Measurements from ENCODE around the gene BATF2. TPM values are rescaled to one million over a fixed set of nuclear protein-coding genes. Genes with fewer than 3 reads are reported as not detected.
A peak's percentile ranks its signal among the peaks of the same experiment; 100 is the strongest.

BATF2 gene
- total RNA-seq, 4 donors from 2014 or later = 0.38 to 0.76 TPM; not detected in 2

GRCh38 chr11:65040847-65041622 is 44.3 kb upstream of the BATF2 start, which contains the start of gene SAC3D1:
TSS of gene SAC3D1 (plus strand) at chr11:65041210. CDS start at chr11:65041293, 83 bp downstream.
- peaks cover 6 to 54% (median 10%) of the 10 kb centered on the region in 3 donors for H3K36me3 ChIP-seq
- DNase-seq = peak; percentile 58
- intact Hi-C loops (cut with DNase I) = no loop called here
- WGBS, 2 donors = 0% methylated on average over 1 to 22 of the region's 91 CpGs
- peak within 1 kb of the TSS; percentile 88 to 98 (median 94) for H3K27ac ChIP-seq
- no peaks in the 10 kb centered on the region for H3K9me3 ChIP-seq
- H3K4me3 ChIP-seq = peak within 1 kb of the TSS; percentile 73 to 89 (median 80)
- no peaks in the 10 kb centered on the region for H3K27me3 ChIP-seq
- peak in 3 of 4 donors; percentile 31 to 51 (median 45) for TF ChIP-seq POLR2A (IDR thresholded peaks at IDR 0.05)
- no peak for TF ChIP-seq CTCF (IDR thresholded peaks at IDR 0.05)
- peaks cover 10 to 44% (median 22%) of the 10 kb centered on the region in 3 donors for H3K4me1 ChIP-seq

GRCh38 chr11:65040520-65040846 is 43.7 kb upstream of the BATF2 start:
- no peak for DNase-seq
- 7 to 8% methylated on average over 7 of the region's 7 CpGs for whole genome bisulfite sequencing, 2 donors
- Histone ChIP-seq H3K9me3 (no peaks in the 10 kb centered on the region), H3K4me3 (peak overlapping the region; percentile 73 to 89 (median 80)), H3K36me3 (peaks cover 10 to 57% (median 15%) of the 10 kb centered on the region in 3 donors), H3K4me1 (peaks cover 10 to 42% (median 22%) of the 10 kb centered on the region in 3 donors), H3K27me3 (no peaks in the 10 kb centered on the region), H3K27ac (peak overlapping the region; percentile 88 to 98 (median 94))
- intact Hi-C loops (cut with DNase I) = no loop called here
- TF ChIP-seq CTCF (IDR thresholded peaks at IDR 0.05) (no peak), POLR2A (IDR thresholded peaks at IDR 0.05) (no peak)

- H3K36me3 ChIP-seq = peaks cover 8 to 80% (median 40%) of the 10 kb centered on the region in 3 donors
- no peak for DNase-seq
- TF ChIP-seq POLR2A (IDR thresholded peaks at IDR 0.05) (no peak), CTCF (IDR thresholded peaks at IDR 0.05) (no peak)
- WGBS, 2 donors = 78 to 80% methylated on average over 5 to 6 of the region's 6 CpGs
- no peak overlapping the region for H3K27ac ChIP-seq
- no peaks in the 10 kb centered on the region for H3K27me3 ChIP-seq
- no peak overlapping the region for H3K4me3 ChIP-seq
- H3K4me1 ChIP-seq = peaks cover 6 to 17% (median 8%) of the 10 kb centered on the region in 3 donors
- intact Hi-C loops (cut with DNase I) = no loop called here
- no peaks in the 10 kb centered on the region for H3K9me3 ChIP-seq
Observed at GRCh38 chr11:65036931-65037330, 40.2 kb upstream of the BATF2 start.

GRCh38 chr11:65035579-65035978 is 38.8 kb upstream of the BATF2 start:
- Histone ChIP-seq H3K9me3 (no peaks in the 10 kb centered on the region), H3K4me3 (no peak overlapping the region), H3K27ac (no peak overlapping the region), H3K27me3 (no peaks in the 10 kb centered on the region), H3K4me1 (peaks cover 0 to 10% (median 5%) of the 10 kb centered on the region in 3 donors), H3K36me3 (peaks cover 8 to 93% (median 43%) of the 10 kb centered on the region in 3 donors)
- intact Hi-C loops (cut with DNase I) = no loop called here
- 74 to 79% methylated on average over 4 to 6 of the region's 11 CpGs for WGBS, 2 donors
- no peak for DNase-seq
- TF ChIP-seq POLR2A (IDR thresholded peaks at IDR 0.05) = no peak

- Histone ChIP-seq H3K4me3 (no peak overlapping the region), H3K9me3 (no peaks in the 10 kb centered on the region), H3K27ac (no peak overlapping the region), H3K36me3 (peaks cover 8 to 87% (median 43%) of the 10 kb centered on the region in 3 donors), H3K4me1 (peaks cover 0 to 3% (median 0%) of the 10 kb centered on the region in 3 donors), H3K27me3 (no peaks in the 10 kb centered on the region)
- no peak for DNase-seq
- WGBS, 2 donors = 90 to 100% methylated on average over 2 of the region's 2 CpGs
- intact Hi-C loops (cut with DNase I) = no loop called here
- TF ChIP-seq CTCF (IDR thresholded peaks at IDR 0.05) (no peak), POLR2A (IDR thresholded peaks at IDR 0.05) (no peak)
Observed at GRCh38 chr11:65034423-65034822, 37.7 kb upstream of the BATF2 start.
